Measurements from ENCODE around the gene SKOR2. TPM values are rescaled to one million over a fixed set of nuclear protein-coding genes. Genes with fewer than 3 reads are reported as not detected.

Gene SKOR2
- total and polyA plus RNA-seq, 5 donors from 2014 or later: not detected

- Histone ChIP-seq H3K4me3 (ENCODE audit: low read depth, low read length) (no peak overlapping the region), H3K9me3 (ENCODE audit: control insufficient read depth in 2 of 2, low read length in 2 of 2) (peaks cover 4 to 7% of the 10 kb centered on the region in 2 experiments), H3K27me3 (ENCODE audit: control insufficient read depth, insufficient read depth, low read length) (peaks cover 50% of the 10 kb centered on the region), H3K4me1 (ENCODE audit: control insufficient read depth, insufficient read depth, low read length, poor library complexity, severe bottlenecking) (no peaks in the 10 kb centered on the region), H3K36me3 (ENCODE audit: control insufficient read depth, insufficient read depth, low read length) (no peaks in the 10 kb centered on the region), H3K27ac (ENCODE audit: insufficient read depth, low read length, poor library complexity, severe bottlenecking) (no peak overlapping the region)
- H3K9me3 Mint-ChIP-seq: peaks cover 0 to 8% (median 4%) of the 10 kb centered on the region in 7 donors
- H3K27ac Mint-ChIP-seq: peak overlapping the region in 1 of 3 donors; percentile 20
- H3K27me3 Mint-ChIP-seq: peaks cover 88% of the 10 kb centered on the region
- DNase-seq (peak in 1 of 3 donors; percentile 18), ATAC-seq (ENCODE audit: low read depth in 2 of 2) (no peak)
- H3K4me1 Mint-ChIP-seq: peaks cover 3 to 8% (median 6%) of the 10 kb centered on the region in 4 donors
- no peak overlapping the region for H3K4me3 Mint-ChIP-seq
- H3K36me3 Mint-ChIP-seq: no peaks in the 10 kb centered on the region
These were observed 3.0 kb upstream of the SKOR2 start for GRCh38 chr18:47254341-47254939.

GRCh38 chr18:47253101-47253654 lies 1.7 kb upstream of the SKOR2 start:
- Mint-ChIP-seq H3K27me3 (peaks cover 87% of the 10 kb centered on the region), H3K9me3 (peaks cover 0 to 8% (median 3%) of the 10 kb centered on the region in 7 donors), H3K4me3 (no peak overlapping the region), H3K27ac (no peak overlapping the region), H3K4me1 (peaks cover 3 to 8% (median 6%) of the 10 kb centered on the region in 4 donors), H3K36me3 (no peaks in the 10 kb centered on the region)
- ATAC-seq (ENCODE audit: low read depth in 2 of 2): no peak
- Histone ChIP-seq H3K36me3 (ENCODE audit: control insufficient read depth, insufficient read depth, low read length) (no peaks in the 10 kb centered on the region), H3K27ac (ENCODE audit: insufficient read depth, low read length, poor library complexity, severe bottlenecking) (no peak overlapping the region), H3K27me3 (ENCODE audit: control insufficient read depth, insufficient read depth, low read length) (peaks cover 53% of the 10 kb centered on the region), H3K9me3 (ENCODE audit: control insufficient read depth in 2 of 2, low read length in 2 of 2) (peaks cover 4 to 7% of the 10 kb centered on the region in 2 experiments), H3K4me3 (ENCODE audit: low read depth, low read length) (no peak overlapping the region), H3K4me1 (ENCODE audit: control insufficient read depth, insufficient read depth, low read length, poor library complexity, severe bottlenecking) (no peaks in the 10 kb centered on the region)
- DNase-seq: no peak

GRCh38 chr18:47250391-47251046 lies 941 bp downstream of the SKOR2 start:
- no peaks in the 10 kb centered on the region for H3K36me3 ChIP-seq (ENCODE audit: control insufficient read depth, insufficient read depth, low read length)
- H3K4me1 Mint-ChIP-seq: peaks cover 3 to 14% (median 9%) of the 10 kb centered on the region in 4 donors
- peaks cover 2 to 7% of the 10 kb centered on the region in 2 experiments for H3K9me3 ChIP-seq (ENCODE audit: control insufficient read depth in 2 of 2, low read length in 2 of 2)
- H3K9me3 Mint-ChIP-seq: peaks cover 0 to 12% (median 3%) of the 10 kb centered on the region in 7 donors
- H3K4me3 ChIP-seq (ENCODE audit: low read depth, low read length): no peak overlapping the region
- DNase-seq (no peak), ATAC-seq (ENCODE audit: low read depth in 2 of 2) (no peak)
- peak overlapping the region in 1 of 3 donors; percentile 20 for H3K27ac Mint-ChIP-seq
- H3K27me3 Mint-ChIP-seq: peaks cover 78% of the 10 kb centered on the region
- no peaks in the 10 kb centered on the region for H3K4me1 ChIP-seq (ENCODE audit: control insufficient read depth, insufficient read depth, low read length, poor library complexity, severe bottlenecking)
- H3K4me3 Mint-ChIP-seq: no peak overlapping the region
- peaks cover 55% of the 10 kb centered on the region for H3K27me3 ChIP-seq (ENCODE audit: control insufficient read depth, insufficient read depth, low read length)
- no peaks in the 10 kb centered on the region for H3K36me3 Mint-ChIP-seq
- H3K27ac ChIP-seq (ENCODE audit: insufficient read depth, low read length, poor library complexity, severe bottlenecking): no peak overlapping the region

GRCh38 chr18:47249314-47249981 lies 2.0 kb downstream of the SKOR2 start:
- peaks cover 3 to 14% (median 9%) of the 10 kb centered on the region in 4 donors for H3K4me1 Mint-ChIP-seq
- H3K9me3 Mint-ChIP-seq: peaks cover 0 to 7% (median 1%) of the 10 kb centered on the region in 7 donors
- Histone ChIP-seq H3K9me3 (ENCODE audit: control insufficient read depth in 2 of 2, low read length in 2 of 2) (peaks cover 2 to 3% of the 10 kb centered on the region in 2 experiments), H3K36me3 (ENCODE audit: control insufficient read depth, insufficient read depth, low read length) (no peaks in the 10 kb centered on the region), H3K27me3 (ENCODE audit: control insufficient read depth, insufficient read depth, low read length) (peaks cover 54% of the 10 kb centered on the region), H3K4me1 (ENCODE audit: control insufficient read depth, insufficient read depth, low read length, poor library complexity, severe bottlenecking) (no peaks in the 10 kb centered on the region), H3K27ac (ENCODE audit: insufficient read depth, low read length, poor library complexity, severe bottlenecking) (no peak overlapping the region), H3K4me3 (ENCODE audit: low read depth, low read length) (no peak overlapping the region)
- peaks cover 77% of the 10 kb centered on the region for H3K27me3 Mint-ChIP-seq
- no peak for ATAC-seq (ENCODE audit: low read depth in 2 of 2)
- no peak for DNase-seq
- H3K27ac Mint-ChIP-seq: no peak overlapping the region
- no peaks in the 10 kb centered on the region for H3K36me3 Mint-ChIP-seq
- no peak overlapping the region for H3K4me3 Mint-ChIP-seq

GRCh38 chr18:47248604-47249313 lies 2.7 kb downstream of the SKOR2 start:
- peak in 1 of 3 donors; percentile 9 for DNase-seq
- peaks cover 0 to 7% (median 1%) of the 10 kb centered on the region in 7 donors for H3K9me3 Mint-ChIP-seq
- Histone ChIP-seq H3K9me3 (ENCODE audit: control insufficient read depth in 2 of 2, low read length in 2 of 2) (no peaks in the 10 kb centered on the region), H3K27me3 (ENCODE audit: control insufficient read depth, insufficient read depth, low read length) (peaks cover 54% of the 10 kb centered on the region), H3K27ac (ENCODE audit: insufficient read depth, low read length, poor library complexity, severe bottlenecking) (no peak overlapping the region), H3K4me1 (ENCODE audit: control insufficient read depth, insufficient read depth, low read length, poor library complexity, severe bottlenecking) (no peaks in the 10 kb centered on the region), H3K36me3 (ENCODE audit: control insufficient read depth, insufficient read depth, low read length) (no peaks in the 10 kb centered on the region), H3K4me3 (ENCODE audit: low read depth, low read length) (no peak overlapping the region)
- peaks cover 75% of the 10 kb centered on the region for H3K27me3 Mint-ChIP-seq
- ATAC-seq (ENCODE audit: low read depth in 2 of 2): no peak
- peak overlapping the region in 1 of 4 donors; percentile 69 for H3K4me3 Mint-ChIP-seq
- no peak overlapping the region for H3K27ac Mint-ChIP-seq
- H3K36me3 Mint-ChIP-seq: no peaks in the 10 kb centered on the region
- H3K4me1 Mint-ChIP-seq: peaks cover 3 to 14% (median 9%) of the 10 kb centered on the region in 4 donors

- no peak for ATAC-seq (ENCODE audit: low read depth in 2 of 2)
- no peaks in the 10 kb centered on the region for H3K4me1 ChIP-seq (ENCODE audit: control insufficient read depth, insufficient read depth, low read length, poor library complexity, severe bottlenecking)
- no peaks in the 10 kb centered on the region for H3K36me3 ChIP-seq (ENCODE audit: control insufficient read depth, insufficient read depth, low read length)
- H3K9me3 Mint-ChIP-seq: peaks cover 0 to 6% (median 1%) of the 10 kb centered on the region in 7 donors
- DNase-seq: no peak
- no peak overlapping the region for H3K27ac Mint-ChIP-seq
- no peaks in the 10 kb centered on the region for H3K9me3 ChIP-seq (ENCODE audit: control insufficient read depth in 2 of 2, low read length in 2 of 2)
- peaks cover 74% of the 10 kb centered on the region for H3K27me3 Mint-ChIP-seq
- H3K4me3 ChIP-seq (ENCODE audit: low read depth, low read length): no peak overlapping the region
- H3K27me3 ChIP-seq (ENCODE audit: control insufficient read depth, insufficient read depth, low read length): peaks cover 53% of the 10 kb centered on the region
- H3K36me3 Mint-ChIP-seq: no peaks in the 10 kb centered on the region
- H3K27ac ChIP-seq (ENCODE audit: insufficient read depth, low read length, poor library complexity, severe bottlenecking): no peak overlapping the region
- H3K4me3 Mint-ChIP-seq: peak overlapping the region in 1 of 4 donors; percentile 69
- H3K4me1 Mint-ChIP-seq: peaks cover 3 to 14% (median 9%) of the 10 kb centered on the region in 4 donors
These were observed 3.3 kb downstream of the SKOR2 start for GRCh38 chr18:47248115-47248603.

Measured in CD4-positive, CD25-positive, alpha-beta regulatory T cell (primary cell).